MCF 10A (cell line): ENCODE data around the gene LRP11. TPM values are rescaled to one million over a fixed set of nuclear protein-coding genes. Genes with fewer than 3 reads are reported as not detected.
"Not testable (repeated sequence)": the region's sequence is repeated elsewhere in the genome, so short reads cannot be mapped to it uniquely, and the experiment has no call there.

Source experiments
- BruUV-seq: library from RNA; stranded (reverse); fragments of 400-500 nt; replicated peaks from 2 replicates; lab custom pipeline; 2021; lab: Mats Ljungman, UMichigan
- CTCF ChIA-PET: fragments of 300-600 bp; sonication (Branson Sonifier 250); formaldehyde crosslinking; extraction: SDS; loops from one replicate; lab custom pipeline; 2021; ENCODE audit warnings: antibody characterized with exemption, inconsistent platforms; lab: Yijun Ruan, JAX
- POLR2A ChIA-PET: fragments of 300-600, 350-650 bp; sonication (Branson Sonifier 250); formaldehyde crosslinking; extraction: SDS; loops from one replicate; lab custom pipeline; 2020; ENCODE audit warnings: antibody characterized with exemption, inconsistent platforms; lab: Yijun Ruan, JAX
- DNase-seq: peaks from one replicate; pipeline ENCODE4 v3.0.0-alpha.2; 2018; ENCODE audit not compliant: unreplicated experiment
- H3K27ac Mint-ChIP-seq: one replicate; pipeline ENCODE4 v1.8.0; 2022; ENCODE audit warnings: mild to moderate bottlenecking, low read depth, mixed read lengths; ENCODE audit not compliant: unreplicated experiment
- H3K27me3 Mint-ChIP-seq: one replicate; pipeline ENCODE4 v1.8.0; 2022; ENCODE audit warnings: mixed read lengths; ENCODE audit not compliant: insufficient read depth, unreplicated experiment
- H3K36me3 Mint-ChIP-seq: one replicate; pipeline ENCODE4 v1.8.0; 2022; ENCODE audit warnings: mild to moderate bottlenecking, moderate library complexity, mixed read lengths; ENCODE audit not compliant: insufficient read depth, unreplicated experiment
- H3K4me1 Mint-ChIP-seq: one replicate; pipeline ENCODE4 v1.8.0; 2022; ENCODE audit warnings: mixed read lengths; ENCODE audit not compliant: insufficient read depth, unreplicated experiment
- H3K4me3 Mint-ChIP-seq: one replicate; pipeline ENCODE4 v1.8.0; 2022; ENCODE audit warnings: mild to moderate bottlenecking, moderate library complexity, mixed read lengths; ENCODE audit not compliant: unreplicated experiment
- H3K9me3 Mint-ChIP-seq: one replicate; pipeline ENCODE4 v1.8.0; 2022; ENCODE audit warnings: mixed read lengths; ENCODE audit not compliant: unreplicated experiment
- intact Hi-C: fragments of 100-400 bp; cut with micrococcal nuclease; formaldehyde crosslinking; loops from 2 replicates; pipeline ENCODE4 v1.14.1; 2022
- total RNA-seq: library from RNA; stranded (reverse); gene quantifications from 2 replicates; pipeline ENCODE4 v1.2.3, GENCODE V29; 2022
- TF ChIP-seq, protein P1 (sequence below): fragments of 200-600 bp; IDR thresholded peaks from one replicate; pipeline ENCODE4 v1.8.0; 2022; ENCODE audit warnings: antibody characterized with exemption, mild to moderate bottlenecking; ENCODE audit not compliant: unreplicated experiment

LRP11 gene
- total RNA-seq, 1 experiment from 2014 or later = 46.1 TPM

DNA sequence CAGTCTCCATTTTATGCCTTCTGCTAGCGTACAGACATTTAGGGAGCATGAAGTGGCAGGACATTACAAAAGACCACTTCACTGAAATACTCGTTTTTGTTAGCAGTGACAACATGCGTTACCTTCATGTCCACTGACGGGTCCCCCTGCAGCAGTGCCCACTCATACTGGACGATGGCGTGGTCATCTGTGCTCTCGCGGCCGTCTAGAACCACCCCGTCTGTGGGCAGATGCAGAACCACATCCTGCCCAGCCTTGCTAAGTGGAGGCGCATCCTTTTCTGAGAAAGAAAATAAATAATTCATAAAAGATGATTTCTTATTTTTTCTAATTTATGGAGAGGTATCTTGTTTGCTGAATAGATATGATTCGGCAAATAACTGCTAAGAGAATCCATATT lies 11.3 kb downstream of the LRP11 start:
- no peak overlapping the region for H3K4me3 Mint-ChIP-seq
- H3K36me3 Mint-ChIP-seq = peaks cover 6% of the 10 kb centered on the region
- BruUV-seq = no TSS peak
- CTCF ChIA-PET = interaction anchor here (1.2 to 2.5 kb wide), 2 partner anchors 9 to 12 kb away, joined by 4 to 9 read pairs; no protein-coding TSS in a partner anchor
- intact Hi-C loops = no loop called here
- no peaks in the 10 kb centered on the region for H3K9me3 Mint-ChIP-seq
- H3K27me3 Mint-ChIP-seq = no peaks in the 10 kb centered on the region
- H3K27ac Mint-ChIP-seq = peak overlapping the region; percentile 87
- no peak for DNase-seq
- H3K4me1 Mint-ChIP-seq = peaks cover 63% of the 10 kb centered on the region
- POLR2A ChIA-PET = interaction anchor here (0.5 to 2.6 kb wide), 5 partner anchors 36 to 207 kb away, joined by 3 to 9 read pairs (median 5); no protein-coding TSS in a partner anchor
- TF ChIP-seq, protein P1, sequence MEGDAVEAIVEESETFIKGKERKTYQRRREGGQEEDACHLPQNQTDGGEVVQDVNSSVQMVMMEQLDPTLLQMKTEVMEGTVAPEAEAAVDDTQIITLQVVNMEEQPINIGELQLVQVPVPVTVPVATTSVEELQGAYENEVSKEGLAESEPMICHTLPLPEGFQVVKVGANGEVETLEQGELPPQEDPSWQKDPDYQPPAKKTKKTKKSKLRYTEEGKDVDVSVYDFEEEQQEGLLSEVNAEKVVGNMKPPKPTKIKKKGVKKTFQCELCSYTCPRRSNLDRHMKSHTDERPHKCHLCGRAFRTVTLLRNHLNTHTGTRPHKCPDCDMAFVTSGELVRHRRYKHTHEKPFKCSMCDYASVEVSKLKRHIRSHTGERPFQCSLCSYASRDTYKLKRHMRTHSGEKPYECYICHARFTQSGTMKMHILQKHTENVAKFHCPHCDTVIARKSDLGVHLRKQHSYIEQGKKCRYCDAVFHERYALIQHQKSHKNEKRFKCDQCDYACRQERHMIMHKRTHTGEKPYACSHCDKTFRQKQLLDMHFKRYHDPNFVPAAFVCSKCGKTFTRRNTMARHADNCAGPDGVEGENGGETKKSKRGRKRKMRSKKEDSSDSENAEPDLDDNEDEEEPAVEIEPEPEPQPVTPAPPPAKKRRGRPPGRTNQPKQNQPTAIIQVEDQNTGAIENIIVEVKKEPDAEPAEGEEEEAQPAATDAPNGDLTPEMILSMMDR = no peak

DNA sequence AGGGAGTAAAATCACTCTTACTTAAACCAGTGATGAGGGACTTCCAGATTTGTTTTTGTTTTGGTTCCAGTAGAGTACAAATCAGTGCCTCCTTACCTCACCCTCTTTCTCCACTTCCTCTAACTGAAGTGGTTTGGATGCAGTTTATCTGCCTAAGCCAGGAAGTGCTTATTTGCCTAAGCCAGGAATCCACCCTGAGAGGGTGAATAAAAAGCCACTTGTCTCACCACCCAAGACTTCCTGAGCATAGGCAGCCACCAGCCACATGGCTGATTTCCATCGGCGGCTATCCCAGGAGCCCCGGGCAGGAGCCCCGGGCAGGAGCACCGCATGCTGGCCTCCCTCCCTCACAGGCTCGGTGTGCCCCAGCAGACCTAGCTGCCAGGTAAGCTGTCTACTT lies 12.0 kb downstream of the LRP11 start:
- POLR2A ChIA-PET = interaction anchor here (0.7 to 2.6 kb wide), 2 partner anchors 36 to 44 kb away, joined by 6 to 9 read pairs; no protein-coding TSS in a partner anchor
- no peaks in the 10 kb centered on the region for H3K27me3 Mint-ChIP-seq
- TF ChIP-seq, protein P1 = no peak
- peaks cover 66% of the 10 kb centered on the region for H3K4me1 Mint-ChIP-seq
- peak; percentile 52 for DNase-seq
- peak overlapping the region; percentile 87 for H3K27ac Mint-ChIP-seq
- peaks cover 6% of the 10 kb centered on the region for H3K36me3 Mint-ChIP-seq
- intact Hi-C loops = no loop called here
- CTCF ChIA-PET = interaction anchor here (1.2 kb wide), 1 partner anchor 12 kb away, joined by 4 read pairs; no protein-coding TSS in a partner anchor
- BruUV-seq = no TSS peak
- H3K9me3 Mint-ChIP-seq = no peaks in the 10 kb centered on the region
- no peak overlapping the region for H3K4me3 Mint-ChIP-seq

DNA sequence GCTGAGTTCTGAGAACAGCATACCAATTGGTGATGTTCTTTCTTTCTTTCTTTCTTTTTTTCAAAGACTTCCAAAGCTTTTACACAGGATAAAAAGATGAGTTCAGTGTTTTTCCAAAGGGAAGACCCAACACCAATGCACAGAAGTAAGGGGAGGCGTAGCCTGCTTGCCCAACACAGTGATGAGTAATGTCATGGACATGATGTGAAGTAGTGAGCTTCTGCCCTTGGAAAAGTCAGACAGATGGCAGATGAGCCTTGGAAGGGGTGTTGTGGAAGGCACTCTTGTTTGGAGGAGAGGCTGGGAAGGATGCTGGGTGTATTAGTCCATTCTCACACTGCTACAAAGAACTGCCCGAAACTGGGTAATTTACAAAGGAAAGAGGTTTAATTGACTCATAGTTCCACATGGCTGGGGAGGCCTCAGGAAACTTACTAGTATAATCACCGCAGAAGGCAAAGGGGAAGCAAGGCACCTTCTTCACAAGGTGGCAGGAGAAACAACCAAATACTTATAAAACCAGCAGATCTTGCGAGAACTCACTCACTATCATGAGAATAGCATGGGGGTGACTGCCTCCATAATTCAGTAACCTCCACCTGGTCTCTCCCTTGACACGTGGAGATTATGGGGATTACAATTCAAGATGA lies 12.6 kb downstream of the LRP11 start:
- Mint-ChIP-seq H3K9me3 (no peaks in the 10 kb centered on the region), H3K4me3 (peak overlapping the region; percentile 40), H3K4me1 (peaks cover 63% of the 10 kb centered on the region), H3K27ac (peak overlapping the region; percentile 87), H3K27me3 (no peaks in the 10 kb centered on the region), H3K36me3 (peaks cover 6% of the 10 kb centered on the region)
- ChIA-PET CTCF (interaction anchor here (0.5 to 0.6 kb wide), 2 partner anchors 116 to 838 kb away, joined by 3 to 5 read pairs; no protein-coding TSS in a partner anchor), POLR2A (interaction anchor here (0.5 to 2.1 kb wide), 3 partner anchors 12 to 224 kb away, joined by 3 to 8 read pairs (median 3); no protein-coding TSS in a partner anchor)
- BruUV-seq = no TSS peak
- TF ChIP-seq, protein P1 = no peak
- DNase-seq = peak; percentile 68
- intact Hi-C loops = no loop called here

DNA sequence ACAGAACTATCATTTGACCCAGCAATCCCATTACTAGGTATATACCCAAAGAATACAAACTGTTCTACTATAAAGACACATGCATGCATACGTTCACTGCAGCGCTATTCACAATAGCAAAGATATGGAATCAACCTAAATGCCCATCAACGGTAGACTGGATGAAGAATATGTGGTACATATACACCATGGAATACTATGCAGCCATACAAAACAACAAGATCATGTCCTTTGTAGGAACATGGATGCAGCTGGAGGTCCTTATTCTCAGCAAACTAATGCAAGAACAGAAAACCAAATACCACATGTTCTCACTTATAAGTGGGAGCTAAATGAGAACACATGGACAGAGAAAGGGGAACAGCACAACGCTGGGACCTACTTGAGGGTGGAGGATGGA lies 15.8 kb downstream of the LRP11 start:
- not testable (repeated sequence) for H3K9me3 Mint-ChIP-seq, DNase-seq, H3K4me3 Mint-ChIP-seq, BruUV-seq, H3K27ac Mint-ChIP-seq, H3K36me3 Mint-ChIP-seq, H3K27me3 Mint-ChIP-seq
- CTCF ChIA-PET = interaction anchor here (0.8 to 1.9 kb wide), 5 partner anchors 9 to 76 kb away, joined by 3 to 12 read pairs (median 5); partner anchors contain the start of gene LRP11
- peaks cover 61% of the 10 kb centered on the region for H3K4me1 Mint-ChIP-seq
- intact Hi-C loops = loop anchor here (10.0 kb wide), 1 partner anchor 166 kb away; no protein-coding TSS in a partner anchor
- POLR2A ChIA-PET = interaction anchor here (2.6 to 14.2 kb wide), 2 partner anchors 12 to 42 kb away, joined by 13 to 255 read pairs; partner anchors contain the start of gene LRP11
